ACHN (cell line): ENCODE measurements around the gene MRPS7.
A peak's percentile ranks its signal among the peaks of the same experiment; 100 is the strongest.
"Not testable (repeated sequence)": the region's sequence is repeated elsewhere in the genome, so short reads cannot be mapped to it uniquely, and the experiment has no call there.

ENCODE experiments used
- DNase-seq: peaks from one replicate; pipeline ENCODE4 v3.0.0-alpha.2; 2015
- in situ Hi-C: cut with HindIII; loops from 2 replicates; pipeline ENCODE4 v1.10.0; 2017; ENCODE audit warnings: low sequenced_read_pairs, low pct_ligation_motif_present, low pct_unique_long_range_greater_than_20kb

Gene MRPS7

GRCh38 chr17:75267411-75268232, 5.9 kb downstream of the MRPS7 start:
- no peak for DNase-seq

GRCh38 chr17:75269844-75270217, 8.2 kb downstream of the MRPS7 start:
- in situ Hi-C loops, result no loop called here
- peak; percentile 24 for DNase-seq

More at GRCh38 chr17:75267411-75268232, 5.9 kb downstream of the MRPS7 start:
- in situ Hi-C loops, result no loop called here

DNA sequence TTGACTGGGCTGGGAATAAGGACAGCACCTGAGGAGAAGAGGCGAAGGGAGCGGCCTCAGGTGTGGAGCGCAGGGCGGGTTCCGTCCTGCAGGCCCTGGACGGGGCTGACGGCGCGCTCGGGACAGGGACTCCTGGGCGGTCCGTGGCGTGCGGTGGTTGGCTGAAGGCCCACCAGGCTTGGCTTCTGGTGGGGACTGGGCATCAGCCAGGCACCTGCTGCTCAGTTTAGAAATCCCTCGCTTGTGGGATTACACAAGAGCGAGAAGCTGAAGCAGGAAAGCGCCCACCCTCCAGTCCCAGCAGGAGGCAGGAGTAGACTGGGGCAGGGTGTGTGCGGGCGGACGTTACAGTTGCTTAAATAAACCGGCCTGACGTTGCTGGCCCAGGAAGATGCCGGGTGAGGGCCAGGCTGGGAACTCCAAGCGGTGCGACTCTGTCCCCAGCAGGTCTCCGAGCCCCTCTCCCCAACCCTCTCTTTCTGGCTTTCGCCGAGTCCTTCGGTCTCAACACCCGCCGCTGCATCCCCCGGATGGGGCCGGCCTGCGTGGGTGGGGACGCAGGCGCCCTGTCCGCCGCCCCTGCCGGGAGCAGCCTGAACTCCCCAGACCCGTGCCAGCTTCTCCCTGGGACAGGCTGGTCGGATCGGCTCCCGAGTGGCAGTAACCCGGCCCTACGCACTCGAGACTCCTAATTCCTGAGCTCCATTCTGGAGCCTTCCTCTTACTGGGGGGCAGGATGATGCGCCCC, 8.7 kb downstream of the MRPS7 start:
- DNase-seq, result peak; percentile 80
- in situ Hi-C loops, result no loop called here

GRCh38 chr17:75270966-75271232, 9.2 kb downstream of the MRPS7 start, which contains the start of gene MIF4GD:
Gene MIF4GD (minus strand): TSS chr17:75271231. CDS start chr17:75270195, 1,036 bp downstream.
- no peak for DNase-seq
- in situ Hi-C loops, result no loop called here

DNA sequence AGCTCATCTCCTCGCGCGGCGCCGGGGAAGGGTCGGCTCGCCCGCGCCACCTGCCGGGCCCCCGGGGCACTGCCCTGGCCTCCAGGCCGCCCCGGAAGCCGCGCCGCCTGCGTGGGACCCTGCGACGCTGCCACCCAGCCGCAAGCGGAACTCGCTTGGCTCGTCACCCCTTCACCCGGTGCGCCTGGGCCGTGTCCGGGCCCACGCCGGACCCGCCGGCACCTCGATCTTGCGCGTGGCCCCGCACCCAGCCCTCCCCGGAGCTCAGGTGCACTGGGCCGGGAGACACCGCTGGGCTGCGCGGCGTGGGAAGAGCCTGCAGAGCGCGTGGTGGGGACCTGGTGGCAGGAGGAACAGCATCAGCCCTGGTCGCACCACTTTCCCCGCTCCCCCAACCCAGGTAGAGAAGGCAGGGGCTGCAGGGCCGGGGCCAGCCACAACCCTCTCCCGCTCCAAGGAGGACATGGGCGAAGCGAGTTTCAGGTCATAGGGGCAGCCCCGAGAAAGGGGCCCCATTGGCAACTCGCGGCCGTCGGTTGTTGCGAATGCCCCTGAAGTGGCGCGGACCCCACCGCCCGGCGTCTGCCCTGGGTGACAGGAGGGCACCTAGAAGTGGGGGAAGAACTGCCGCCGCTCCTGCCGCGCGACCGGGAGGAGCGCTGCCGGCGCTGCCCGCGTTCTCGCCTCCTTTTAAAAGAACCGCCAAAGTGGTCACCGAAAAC, 9.7 kb downstream of the MRPS7 start:
- in situ Hi-C loops, result no loop called here
- DNase-seq, result peak; percentile 83

- in situ Hi-C loops, result no loop called here
- no peak for DNase-seq
Observed at GRCh38 chr17:75271955-75272847, 10.5 kb downstream of the MRPS7 start.

- in situ Hi-C loops, result no loop called here
- DNase-seq, result no peak
Observed at GRCh38 chr17:75272848-75273184, 11.1 kb downstream of the MRPS7 start.

- in situ Hi-C loops, result no loop called here
- DNase-seq, result peak; percentile 48
Observed at GRCh38 chr17:75273977-75274708, 12.5 kb downstream of the MRPS7 start.

DNA sequence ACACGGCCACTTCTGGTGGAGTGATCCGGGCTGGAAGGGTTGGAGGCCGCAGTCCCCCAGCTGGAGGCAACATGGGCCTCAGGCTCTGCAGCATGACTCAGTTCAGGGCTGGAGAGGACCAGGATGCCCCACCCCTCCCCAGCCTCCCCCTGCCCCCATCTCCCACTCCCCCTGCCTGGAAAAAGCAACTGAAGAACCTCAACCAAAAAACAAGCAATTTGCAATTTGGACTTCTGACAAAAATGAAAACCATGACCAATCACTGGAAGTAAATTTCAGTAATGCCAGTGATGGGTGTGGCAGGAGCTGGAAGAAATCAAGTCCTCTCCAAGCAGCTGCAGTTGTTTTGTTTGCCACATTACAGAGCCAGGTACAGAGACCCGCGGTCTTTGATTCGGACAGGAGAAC, 16.0 kb downstream of the MRPS7 start:
- in situ Hi-C loops, result no loop called here
- no peak for DNase-seq

DNA sequence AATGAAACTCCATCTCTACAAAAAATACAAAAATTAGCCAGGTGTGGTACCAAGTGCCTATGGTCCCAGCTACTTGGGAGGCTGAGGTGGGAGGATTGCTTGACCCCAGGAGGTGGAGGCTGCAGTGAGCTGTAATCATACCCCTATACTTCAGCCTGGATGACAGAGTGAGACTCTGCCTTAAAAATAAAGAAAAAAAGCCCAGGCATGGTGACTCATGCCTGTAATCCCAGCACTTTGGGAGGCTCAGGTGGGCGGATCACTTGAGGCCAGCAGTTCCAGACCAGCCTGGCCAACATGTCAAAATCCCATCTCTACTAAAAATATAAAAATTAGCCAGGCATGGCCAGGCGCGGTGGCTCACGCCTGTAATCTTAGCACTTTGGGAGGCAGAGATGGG, 18.5 kb downstream of the MRPS7 start:
- in situ Hi-C loops, DNase-seq: not testable (repeated sequence)

GRCh38 chr17:75285123-75285522, 23.4 kb downstream of the MRPS7 start:
- in situ Hi-C loops, result no loop called here
- no peak for DNase-seq

DNA sequence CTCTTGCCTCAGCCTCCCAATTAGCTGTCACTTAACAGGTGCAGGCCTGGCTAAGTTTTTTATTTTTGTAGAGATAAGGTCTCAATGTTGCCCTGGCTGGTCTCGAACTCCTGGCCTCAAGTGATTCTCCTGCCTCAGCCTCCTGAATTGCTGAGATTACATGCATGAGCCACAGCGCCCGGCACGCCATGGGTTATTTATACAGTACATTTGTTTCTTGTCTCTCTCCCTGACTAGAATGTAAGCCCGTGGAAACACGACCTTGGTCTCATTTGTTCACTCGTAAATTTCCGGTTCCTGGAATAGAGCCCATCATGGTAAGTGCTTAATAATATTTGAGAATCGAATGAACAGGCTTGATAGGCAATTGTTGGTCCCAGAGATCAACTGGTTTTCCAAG, 25.5 kb downstream of the MRPS7 start:
- in situ Hi-C loops, result no loop called here
- no peak for DNase-seq

DNA sequence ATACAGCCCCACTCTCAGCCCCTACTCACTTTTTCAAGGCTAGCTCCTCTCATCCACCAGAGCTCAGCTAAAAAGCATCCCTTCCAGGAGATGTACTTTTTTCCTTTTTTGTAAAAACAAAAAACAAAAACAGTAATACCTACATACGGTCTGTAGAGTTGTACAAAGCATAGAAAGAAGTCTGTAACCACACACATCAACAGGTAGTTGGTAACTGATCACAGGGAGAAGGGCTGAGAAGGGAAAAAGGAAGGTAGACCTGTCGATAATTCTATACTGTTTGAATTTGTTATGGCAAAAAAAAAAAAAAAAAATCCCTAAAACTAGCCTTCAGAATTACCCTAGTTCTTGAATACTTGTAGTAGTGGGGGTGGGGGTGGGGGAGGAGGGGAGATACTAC, 26.7 kb downstream of the MRPS7 start:
- no peak for DNase-seq

DNA sequence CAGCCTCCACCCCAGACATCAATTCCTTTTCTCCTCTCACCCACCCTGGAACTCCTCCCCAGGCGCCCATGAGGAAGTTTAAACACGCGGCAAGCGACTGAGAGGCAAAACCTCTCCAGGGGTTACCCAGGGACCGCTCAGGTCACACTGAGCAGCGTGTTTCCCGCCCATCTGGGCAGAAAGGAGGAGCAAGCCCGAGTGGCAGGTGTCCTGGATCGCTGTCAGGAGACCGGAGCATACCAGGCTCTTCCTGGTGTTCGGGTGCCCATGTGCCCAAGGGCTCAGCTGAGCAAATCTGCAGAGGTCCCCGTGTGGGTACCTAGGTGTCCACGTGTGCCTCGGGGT, 27.1 kb downstream of the MRPS7 start:
- peak; percentile 37 for DNase-seq
- in situ Hi-C loops, result no loop called here

More for the DNA sequence above, 26.7 kb downstream of the MRPS7 start:
- in situ Hi-C loops, result no loop called here

- in situ Hi-C loops, result no loop called here
- DNase-seq, result peak; percentile 99
Observed at GRCh38 chr17:75289115-75289831, 27.6 kb downstream of the MRPS7 start, which contains the start of gene SLC25A19. Gene SLC25A19 (minus strand): TSS chr17:75289433. CDS start chr17:75286764, 2,669 bp downstream.

GRCh38 chr17:75289832-75290337, 28.2 kb downstream of the MRPS7 start:
- peak; percentile 65 for DNase-seq
- in situ Hi-C loops, result no loop called here

- in situ Hi-C loops, DNase-seq: not testable (repeated sequence)
Observed at GRCh38 chr17:75292810-75293448, 31.2 kb downstream of the MRPS7 start.
